K562 (cell line): ENCODE measurements around the gene EXOC3L1. TPM values are rescaled to one million over a fixed set of nuclear protein-coding genes. Genes with fewer than 3 reads are reported as not detected.

Source experiments
- BRF1 ChIP-seq: IDR thresholded peaks from 3 replicates; pipeline ENCODE4 v1.6.1; 2011; ENCODE audit warnings: borderline replicate concordance, mild to moderate bottlenecking; ENCODE audit not compliant: insufficient read length; ENCODE audit errors: extremely low read depth
- FOS ChIP-seq: IDR thresholded peaks from 3 replicates; pipeline ENCODE4 v1.6.1; 2011; ENCODE audit not compliant: insufficient read length; ENCODE audit errors: extremely low read depth
- HEY1 ChIP-seq: fragments of 250-450 bp; sonication (Bioruptor Pico); IDR thresholded peaks from 2 replicates; pipeline ENCODE4 v1.5.0; 2020; ENCODE audit warnings: mild to moderate bottlenecking, moderate library complexity, borderline replicate concordance
- HSF4 ChIP-seq: fragments of 250-450 bp; sonication (Bioruptor Pico); IDR thresholded peaks from 2 replicates; pipeline ENCODE4 v2.1.2; 2022; ENCODE audit warnings: mild to moderate bottlenecking, moderate library complexity, borderline replicate concordance
- NCOA6 ChIP-seq: fragments of 450-650 bp; IDR thresholded peaks from 2 replicates; pipeline ENCODE4 v1.6.1; 2017; ENCODE audit warnings: mild to moderate bottlenecking
- RFX5 ChIP-seq: IDR thresholded peaks from 2 replicates; pipeline ENCODE4 v1.6.1; 2011; ENCODE audit warnings: low read depth, mild to moderate bottlenecking, improper control_type of control experiment, low read length
- ZBTB1 ChIP-seq: sonication (generic); formaldehyde crosslinking; IDR thresholded peaks from 2 replicates; pipeline ENCODE4 v1.8.1; 2023; ENCODE audit warnings: missing genetic modification reagents, low read depth, mild to moderate bottlenecking, borderline replicate concordance
- ZBTB17 ChIP-seq: fragments of 450-650 bp; formaldehyde crosslinking; IDR thresholded peaks from 2 replicates; pipeline ENCODE4 v1.4.0; 2020; ENCODE audit warnings: mild to moderate bottlenecking
- ZNF133 ChIP-seq: fragments of 250-450 bp; sonication (Bioruptor Pico); IDR thresholded peaks from 2 replicates; pipeline ENCODE4 v1.4.0; 2020; ENCODE audit warnings: mild to moderate bottlenecking
- polyA plus RNA-seq, 8 experiments: library from polyadenylated mRNA; depleted of rRNA in 4 of 8; stranded (reverse) in 5 of 8; unstranded in 3 of 8; fragments of >200 nt; fragmentation: Nextera tagmentation in 2 of 8; fragmentation: Illumina TruSeq in 1 of 8; extraction: Ambion mirVana in 2 of 8; extraction: Trizol in 1 of 8; gene quantifications; 2 replicates each; pipeline versions ENCODE4 v1.2.1 to v1.2.3, GENCODE V29; 2011 to 2014; ENCODE audit warnings: inconsistent platforms in 1 of 8, missing spikeins in 1 of 8
- total RNA-seq, 7 experiments: library from RNA; depleted of rRNA in 6 of 7; stranded (reverse); fragments of >200 nt in 6 of 7; fragmentation: Illumina TruSeq in 2 of 7; extraction: Trizol in 2 of 7; gene quantifications; 2 replicates each; pipeline versions ENCODE4 v1.2.1 to v1.2.3, GENCODE V29; 2011 to 2021; ENCODE audit warnings: low replicate concordance in 1 of 7
- TF ChIP-seq, protein P1 (sequence below): sonication (generic); formaldehyde crosslinking; IDR thresholded peaks from 2 replicates; pipeline ENCODE4 v1.8.1; 2023; ENCODE audit warnings: mild to moderate bottlenecking, missing genetic modification reagents
- TF ChIP-seq, protein P2 (sequence below): sonication (generic); formaldehyde crosslinking; IDR thresholded peaks from 2 replicates; pipeline ENCODE4 v1.8.1; 2023; ENCODE audit warnings: mild to moderate bottlenecking, missing genetic modification reagents, moderate library complexity
- TF ChIP-seq, protein P3 (sequence below): sonication (generic); formaldehyde crosslinking; IDR thresholded peaks from 2 replicates; pipeline ENCODE4 v1.8.1; 2022; ENCODE audit warnings: missing genetic modification reagents
- TF ChIP-seq, protein P4 (sequence below): fragments of 200-800 bp; sonication (Bioruptor generic); IDR thresholded peaks from 2 replicates; pipeline ENCODE4 v1.6.1; 2016; ENCODE audit warnings: missing genetic modification characterization, missing compliant biosample characterization
- TF ChIP-seq, protein P5 (sequence below): IDR thresholded peaks from 2 replicates; pipeline ENCODE4 v1.6.1; 2011; ENCODE audit warnings: borderline replicate concordance, low read depth, mild to moderate bottlenecking, moderate library complexity, low read length; ENCODE audit not compliant: insufficient read depth, poor library complexity, severe bottlenecking

The EXOC3L1 gene
- total and polyA plus RNA-seq, 9 of the 15 experiments (the other 6 are each of a cell fraction or from before 2014, with no cell fraction given) = 0.08 TPM; not detected in 8

DNA sequence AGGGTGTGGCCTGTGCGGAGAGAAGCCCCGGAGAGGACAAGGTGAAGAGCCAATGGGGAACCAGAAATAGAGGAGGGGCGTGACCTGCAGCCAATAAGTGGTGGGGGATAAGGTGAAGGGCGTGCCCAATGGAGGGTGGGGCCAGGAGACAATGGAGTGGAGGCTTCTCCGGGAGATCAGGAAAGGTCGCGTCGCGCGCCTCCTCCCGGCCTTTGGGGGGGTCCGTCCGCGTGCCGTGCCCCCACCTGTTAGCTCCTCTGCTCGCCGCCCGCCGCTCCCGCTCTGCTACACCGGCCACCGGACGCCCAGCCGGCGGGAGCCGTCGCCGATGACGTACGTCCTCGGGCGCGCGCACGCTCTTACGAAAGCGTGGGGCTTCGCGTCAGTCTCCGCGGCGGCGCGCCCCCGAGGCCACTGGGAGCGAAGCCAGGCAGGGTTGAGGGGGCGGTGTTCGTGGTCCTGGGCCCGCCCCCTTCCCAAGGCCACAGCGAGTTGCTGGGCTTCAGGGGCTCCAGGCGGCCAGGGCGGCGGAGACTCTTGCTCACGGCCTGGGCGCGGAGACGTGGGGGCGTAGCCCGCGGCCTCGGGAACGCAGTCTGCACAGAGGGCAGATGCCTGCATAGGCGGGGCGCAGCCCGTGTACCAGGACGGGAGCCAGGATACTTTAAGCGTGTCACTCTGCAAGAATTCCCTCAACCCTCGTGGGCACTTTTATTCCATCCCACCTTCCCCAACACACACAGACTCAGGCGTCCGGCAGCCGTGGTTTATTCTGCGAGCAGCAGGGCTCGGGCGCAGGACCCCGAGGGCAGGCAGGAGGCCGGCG lies 6.1 kb downstream of the EXOC3L1 start, which contains the start of gene MATCAP1 (continued):
- TF ChIP-seq, protein P1, sequence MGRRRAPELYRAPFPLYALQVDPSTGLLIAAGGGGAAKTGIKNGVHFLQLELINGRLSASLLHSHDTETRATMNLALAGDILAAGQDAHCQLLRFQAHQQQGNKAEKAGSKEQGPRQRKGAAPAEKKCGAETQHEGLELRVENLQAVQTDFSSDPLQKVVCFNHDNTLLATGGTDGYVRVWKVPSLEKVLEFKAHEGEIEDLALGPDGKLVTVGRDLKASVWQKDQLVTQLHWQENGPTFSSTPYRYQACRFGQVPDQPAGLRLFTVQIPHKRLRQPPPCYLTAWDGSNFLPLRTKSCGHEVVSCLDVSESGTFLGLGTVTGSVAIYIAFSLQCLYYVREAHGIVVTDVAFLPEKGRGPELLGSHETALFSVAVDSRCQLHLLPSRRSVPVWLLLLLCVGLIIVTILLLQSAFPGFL (CRISPR knock-in tag) = no peak
- TF ChIP-seq, protein P2, sequence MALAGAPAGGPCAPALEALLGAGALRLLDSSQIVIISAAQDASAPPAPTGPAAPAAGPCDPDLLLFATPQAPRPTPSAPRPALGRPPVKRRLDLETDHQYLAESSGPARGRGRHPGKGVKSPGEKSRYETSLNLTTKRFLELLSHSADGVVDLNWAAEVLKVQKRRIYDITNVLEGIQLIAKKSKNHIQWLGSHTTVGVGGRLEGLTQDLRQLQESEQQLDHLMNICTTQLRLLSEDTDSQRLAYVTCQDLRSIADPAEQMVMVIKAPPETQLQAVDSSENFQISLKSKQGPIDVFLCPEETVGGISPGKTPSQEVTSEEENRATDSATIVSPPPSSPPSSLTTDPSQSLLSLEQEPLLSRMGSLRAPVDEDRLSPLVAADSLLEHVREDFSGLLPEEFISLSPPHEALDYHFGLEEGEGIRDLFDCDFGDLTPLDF (CRISPR knock-in tag) = no peak
- TF ChIP-seq, protein P3, sequence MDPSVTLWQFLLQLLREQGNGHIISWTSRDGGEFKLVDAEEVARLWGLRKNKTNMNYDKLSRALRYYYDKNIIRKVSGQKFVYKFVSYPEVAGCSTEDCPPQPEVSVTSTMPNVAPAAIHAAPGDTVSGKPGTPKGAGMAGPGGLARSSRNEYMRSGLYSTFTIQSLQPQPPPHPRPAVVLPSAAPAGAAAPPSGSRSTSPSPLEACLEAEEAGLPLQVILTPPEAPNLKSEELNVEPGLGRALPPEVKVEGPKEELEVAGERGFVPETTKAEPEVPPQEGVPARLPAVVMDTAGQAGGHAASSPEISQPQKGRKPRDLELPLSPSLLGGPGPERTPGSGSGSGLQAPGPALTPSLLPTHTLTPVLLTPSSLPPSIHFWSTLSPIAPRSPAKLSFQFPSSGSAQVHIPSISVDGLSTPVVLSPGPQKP (CRISPR knock-in tag) = no peak
- no peak; the same call in 1 of the 2 replicates for TF ChIP-seq ZBTB17 (CRISPR knock-in tag)
- no peak for TF ChIP-seq RFX5
- TF ChIP-seq ZBTB1 (CRISPR knock-in tag) = no peak
- peak; percentile 66; the same call in 1 of the 2 replicates for TF ChIP-seq NCOA6
- no peak for TF ChIP-seq HSF4 (CRISPR knock-in tag)
- TF ChIP-seq, protein P4, sequence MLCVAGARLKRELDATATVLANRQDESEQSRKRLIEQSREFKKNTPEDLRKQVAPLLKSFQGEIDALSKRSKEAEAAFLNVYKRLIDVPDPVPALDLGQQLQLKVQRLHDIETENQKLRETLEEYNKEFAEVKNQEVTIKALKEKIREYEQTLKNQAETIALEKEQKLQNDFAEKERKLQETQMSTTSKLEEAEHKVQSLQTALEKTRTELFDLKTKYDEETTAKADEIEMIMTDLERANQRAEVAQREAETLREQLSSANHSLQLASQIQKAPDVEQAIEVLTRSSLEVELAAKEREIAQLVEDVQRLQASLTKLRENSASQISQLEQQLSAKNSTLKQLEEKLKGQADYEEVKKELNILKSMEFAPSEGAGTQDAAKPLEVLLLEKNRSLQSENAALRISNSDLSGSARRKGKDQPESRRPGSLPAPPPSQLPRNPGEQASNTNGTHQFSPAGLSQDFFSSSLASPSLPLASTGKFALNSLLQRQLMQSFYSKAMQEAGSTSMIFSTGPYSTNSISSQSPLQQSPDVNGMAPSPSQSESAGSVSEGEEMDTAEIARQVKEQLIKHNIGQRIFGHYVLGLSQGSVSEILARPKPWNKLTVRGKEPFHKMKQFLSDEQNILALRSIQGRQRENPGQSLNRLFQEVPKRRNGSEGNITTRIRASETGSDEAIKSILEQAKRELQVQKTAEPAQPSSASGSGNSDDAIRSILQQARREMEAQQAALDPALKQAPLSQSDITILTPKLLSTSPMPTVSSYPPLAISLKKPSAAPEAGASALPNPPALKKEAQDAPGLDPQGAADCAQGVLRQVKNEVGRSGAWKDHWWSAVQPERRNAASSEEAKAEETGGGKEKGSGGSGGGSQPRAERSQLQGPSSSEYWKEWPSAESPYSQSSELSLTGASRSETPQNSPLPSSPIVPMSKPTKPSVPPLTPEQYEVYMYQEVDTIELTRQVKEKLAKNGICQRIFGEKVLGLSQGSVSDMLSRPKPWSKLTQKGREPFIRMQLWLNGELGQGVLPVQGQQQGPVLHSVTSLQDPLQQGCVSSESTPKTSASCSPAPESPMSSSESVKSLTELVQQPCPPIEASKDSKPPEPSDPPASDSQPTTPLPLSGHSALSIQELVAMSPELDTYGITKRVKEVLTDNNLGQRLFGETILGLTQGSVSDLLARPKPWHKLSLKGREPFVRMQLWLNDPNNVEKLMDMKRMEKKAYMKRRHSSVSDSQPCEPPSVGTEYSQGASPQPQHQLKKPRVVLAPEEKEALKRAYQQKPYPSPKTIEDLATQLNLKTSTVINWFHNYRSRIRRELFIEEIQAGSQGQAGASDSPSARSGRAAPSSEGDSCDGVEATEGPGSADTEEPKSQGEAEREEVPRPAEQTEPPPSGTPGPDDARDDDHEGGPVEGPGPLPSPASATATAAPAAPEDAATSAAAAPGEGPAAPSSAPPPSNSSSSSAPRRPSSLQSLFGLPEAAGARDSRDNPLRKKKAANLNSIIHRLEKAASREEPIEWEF (CRISPR knock-in tag) = no peak
- TF ChIP-seq, protein P5, sequence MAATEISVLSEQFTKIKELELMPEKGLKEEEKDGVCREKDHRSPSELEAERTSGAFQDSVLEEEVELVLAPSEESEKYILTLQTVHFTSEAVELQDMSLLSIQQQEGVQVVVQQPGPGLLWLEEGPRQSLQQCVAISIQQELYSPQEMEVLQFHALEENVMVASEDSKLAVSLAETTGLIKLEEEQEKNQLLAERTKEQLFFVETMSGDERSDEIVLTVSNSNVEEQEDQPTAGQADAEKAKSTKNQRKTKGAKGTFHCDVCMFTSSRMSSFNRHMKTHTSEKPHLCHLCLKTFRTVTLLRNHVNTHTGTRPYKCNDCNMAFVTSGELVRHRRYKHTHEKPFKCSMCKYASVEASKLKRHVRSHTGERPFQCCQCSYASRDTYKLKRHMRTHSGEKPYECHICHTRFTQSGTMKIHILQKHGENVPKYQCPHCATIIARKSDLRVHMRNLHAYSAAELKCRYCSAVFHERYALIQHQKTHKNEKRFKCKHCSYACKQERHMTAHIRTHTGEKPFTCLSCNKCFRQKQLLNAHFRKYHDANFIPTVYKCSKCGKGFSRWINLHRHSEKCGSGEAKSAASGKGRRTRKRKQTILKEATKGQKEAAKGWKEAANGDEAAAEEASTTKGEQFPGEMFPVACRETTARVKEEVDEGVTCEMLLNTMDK = no peak
- no peak for TF ChIP-seq ZNF133 (CRISPR knock-in tag)
- no peak for TF ChIP-seq HEY1
- peak; percentile 95 for TF ChIP-seq FOS
- TF ChIP-seq BRF1 = no peak
